Activated CD4-positive, alpha-beta T cell treated with anti-CD3 and anti-CD28 coated beads, Interleukin-2, amount 50 U/mL, for 24 hours (primary cell): ENCODE results near the gene FOLH1.
"Not testable (repeated sequence)": the region's sequence is repeated elsewhere in the genome, so short reads cannot be mapped to it uniquely, and the experiment has no call there.

Source experiments
- DNase-seq, 2 donors: peaks; one replicate each; pipeline ENCODE4 v3.0.0-alpha.2; 2020; ENCODE audit warnings: low read depth in 1 of 2, low spot score in 1 of 2

FOLH1 gene

GRCh38 chr11:49208006-49208721 lies at the start of gene FOLH1:
Gene FOLH1 (minus strand): TSS chr11:49208602. CDS start chr11:49208409, 193 bp downstream.
- no peak for DNase-seq

GRCh38 chr11:49255148-49255547 lies 46.7 kb upstream of the FOLH1 start:
- not testable (repeated sequence) for DNase-seq

- DNase-seq: not testable (repeated sequence)
These were observed 42.8 kb upstream of the FOLH1 start for GRCh38 chr11:49251212-49251611.

GRCh38 chr11:49250398-49251115 lies 42.2 kb upstream of the FOLH1 start:
- DNase-seq: not testable (repeated sequence)

- not testable (repeated sequence) for DNase-seq
These were observed 41.0 kb upstream of the FOLH1 start for GRCh38 chr11:49249363-49249762.

GRCh38 chr11:49233685-49234084 lies 25.3 kb upstream of the FOLH1 start:
- not testable (repeated sequence) for DNase-seq

GRCh38 chr11:49233019-49233418 lies 24.6 kb upstream of the FOLH1 start:
- DNase-seq: not testable (repeated sequence)

- DNase-seq: not testable (repeated sequence)
These were observed 23.3 kb upstream of the FOLH1 start for GRCh38 chr11:49231725-49232124.

GRCh38 chr11:49230534-49230933 lies 22.1 kb upstream of the FOLH1 start:
- DNase-seq: not testable (repeated sequence)

GRCh38 chr11:49230001-49230400 lies 21.6 kb upstream of the FOLH1 start:
- not testable (repeated sequence) for DNase-seq

- DNase-seq: not testable (repeated sequence)
These were observed 20.7 kb upstream of the FOLH1 start for GRCh38 chr11:49229136-49229535.

GRCh38 chr11:49225255-49225785 lies 16.9 kb upstream of the FOLH1 start:
- not testable (repeated sequence) for DNase-seq

GRCh38 chr11:49221112-49221511 lies 12.7 kb upstream of the FOLH1 start:
- no peak for DNase-seq

- no peak for DNase-seq
These were observed 4.7 kb upstream of the FOLH1 start for GRCh38 chr11:49213026-49213560.

- not testable (repeated sequence) for DNase-seq
These were observed 1.4 kb downstream of the FOLH1 start for GRCh38 chr11:49206999-49207398.

GRCh38 chr11:49202287-49202976 lies 6.0 kb downstream of the FOLH1 start:
- no peak for DNase-seq

- not testable (repeated sequence) for DNase-seq
These were observed 11.6 kb downstream of the FOLH1 start for GRCh38 chr11:49196775-49197174.

- DNase-seq: not testable (repeated sequence)
These were observed 12.4 kb downstream of the FOLH1 start for GRCh38 chr11:49196002-49196401.

- DNase-seq: not testable (repeated sequence)
These were observed 18.1 kb downstream of the FOLH1 start for GRCh38 chr11:49190287-49190686.

- DNase-seq: not testable (repeated sequence)
These were observed 22.2 kb downstream of the FOLH1 start for GRCh38 chr11:49186225-49186624.

- not testable (repeated sequence) for DNase-seq
These were observed 22.8 kb downstream of the FOLH1 start for GRCh38 chr11:49185597-49185996.
